K562 (cell line): Measurements from ENCODE around the gene HDHD5. TPM values are rescaled to one million over a fixed set of nuclear protein-coding genes. Genes with fewer than 3 reads are reported as not detected.

Source experiments
- ARID4B ChIP-seq: sonication (generic); formaldehyde crosslinking; IDR thresholded peaks from 2 replicates; pipeline ENCODE4 v1.8.0; 2022; ENCODE audit warnings: mild to moderate bottlenecking, missing genetic modification reagents
- BRD9 ChIP-seq: fragments of 450-650 bp; IDR thresholded peaks from 2 replicates; pipeline ENCODE4 v1.6.1; 2018; ENCODE audit warnings: low read depth; ENCODE audit not compliant: partially characterized antibody
- CBFA2T2 ChIP-seq: fragments of 450-650 bp; conservative IDR thresholded peaks from 2 replicates; pipeline ENCODE4 v1.6.1; 2017; ENCODE audit warnings: mild to moderate bottlenecking
- CTCF ChIP-seq, 3 experiments: IDR thresholded peaks in 2 of 3; conservative IDR thresholded peaks in 1 of 3; 2 replicates each; pipeline ENCODE4 v1.5.1; 2011 to 2012; ENCODE audit warnings: low read length in 3 of 3, mild to moderate bottlenecking in 3 of 3, control low read depth in 2 of 3, improper control_type of control experiment in 1 of 3, inconsistent platforms in 1 of 3, low read depth in 1 of 3, mixed read lengths in 1 of 3, moderate library complexity in 1 of 3; ENCODE audit not compliant: insufficient read depth in 2 of 3
- HDAC1 ChIP-seq, 2 experiments: fragments of 450-650 bp; IDR thresholded peaks; 2 replicates each; pipeline ENCODE4 v1.6.1; 2016 to 2017; ENCODE audit warnings: inconsistent platforms in 1 of 2, mild to moderate bottlenecking in 1 of 2, moderate library complexity in 1 of 2
- HDAC2 ChIP-seq: fragments of 450-650 bp; IDR thresholded peaks from 2 replicates; pipeline ENCODE4 v1.6.1; 2016; ENCODE audit warnings: mild to moderate bottlenecking
- MCM5 ChIP-seq: fragments of 450-650 bp; IDR thresholded peaks from 2 replicates; pipeline ENCODE4 v1.6.1; 2016; ENCODE audit warnings: low read depth
- POLR3A ChIP-seq: IDR thresholded peaks from 2 replicates; pipeline ENCODE4 v1.6.1; 2011; ENCODE audit warnings: borderline replicate concordance, mild to moderate bottlenecking, moderate library complexity; ENCODE audit not compliant: insufficient read length, insufficient read depth; ENCODE audit errors: extremely low read depth
- SP2 ChIP-seq: IDR thresholded peaks from 2 replicates; pipeline ENCODE4 v1.6.1; 2011; ENCODE audit warnings: mild to moderate bottlenecking, low read depth, low read length, moderate library complexity; ENCODE audit not compliant: poor library complexity, severe bottlenecking; ENCODE audit errors: extremely low read depth
- TFE3 ChIP-seq: fragments of 450-650 bp; formaldehyde crosslinking; IDR thresholded peaks from 2 replicates; pipeline ENCODE4 v1.4.0; 2020; ENCODE audit warnings: mild to moderate bottlenecking, mixed read lengths
- ZNF134 ChIP-seq: fragments of 250-450 bp; sonication (Bioruptor Pico); conservative IDR thresholded peaks from 2 replicates; pipeline ENCODE4 v1.4.0; 2020
- polyA plus RNA-seq, 8 experiments: library from polyadenylated mRNA; depleted of rRNA in 4 of 8; stranded (reverse) in 5 of 8; unstranded in 3 of 8; fragments of >200 nt; fragmentation: Nextera tagmentation in 2 of 8; fragmentation: Illumina TruSeq in 1 of 8; extraction: Ambion mirVana in 2 of 8; extraction: Trizol in 1 of 8; gene quantifications; 2 replicates each; pipeline versions ENCODE4 v1.2.1 to v1.2.3, GENCODE V29; 2011 to 2014; ENCODE audit warnings: inconsistent platforms in 1 of 8, missing spikeins in 1 of 8
- total RNA-seq, 7 experiments: library from RNA; depleted of rRNA in 6 of 7; stranded (reverse); fragments of >200 nt in 6 of 7; fragmentation: Illumina TruSeq in 2 of 7; extraction: Trizol in 2 of 7; gene quantifications; 2 replicates each; pipeline versions ENCODE4 v1.2.1 to v1.2.3, GENCODE V29; 2011 to 2021; ENCODE audit warnings: low replicate concordance in 1 of 7
- TF ChIP-seq, protein P1 (sequence below): fragments of 450-650 bp; formaldehyde crosslinking; IDR thresholded peaks from 2 replicates; pipeline ENCODE4 v1.4.0; 2020; ENCODE audit warnings: mild to moderate bottlenecking, moderate library complexity
- TF ChIP-seq, protein P2 (sequence below): IDR thresholded peaks from 2 replicates; pipeline ENCODE4 v1.6.1; 2011; ENCODE audit not compliant: insufficient read length; ENCODE audit errors: extremely low read depth

The HDHD5 gene
- total and polyA plus RNA-seq, 9 of the 15 experiments (the other 6 are each of a cell fraction or from before 2014, with no cell fraction given) = 1.6 to 36.6 (median 24.2) TPM

DNA sequence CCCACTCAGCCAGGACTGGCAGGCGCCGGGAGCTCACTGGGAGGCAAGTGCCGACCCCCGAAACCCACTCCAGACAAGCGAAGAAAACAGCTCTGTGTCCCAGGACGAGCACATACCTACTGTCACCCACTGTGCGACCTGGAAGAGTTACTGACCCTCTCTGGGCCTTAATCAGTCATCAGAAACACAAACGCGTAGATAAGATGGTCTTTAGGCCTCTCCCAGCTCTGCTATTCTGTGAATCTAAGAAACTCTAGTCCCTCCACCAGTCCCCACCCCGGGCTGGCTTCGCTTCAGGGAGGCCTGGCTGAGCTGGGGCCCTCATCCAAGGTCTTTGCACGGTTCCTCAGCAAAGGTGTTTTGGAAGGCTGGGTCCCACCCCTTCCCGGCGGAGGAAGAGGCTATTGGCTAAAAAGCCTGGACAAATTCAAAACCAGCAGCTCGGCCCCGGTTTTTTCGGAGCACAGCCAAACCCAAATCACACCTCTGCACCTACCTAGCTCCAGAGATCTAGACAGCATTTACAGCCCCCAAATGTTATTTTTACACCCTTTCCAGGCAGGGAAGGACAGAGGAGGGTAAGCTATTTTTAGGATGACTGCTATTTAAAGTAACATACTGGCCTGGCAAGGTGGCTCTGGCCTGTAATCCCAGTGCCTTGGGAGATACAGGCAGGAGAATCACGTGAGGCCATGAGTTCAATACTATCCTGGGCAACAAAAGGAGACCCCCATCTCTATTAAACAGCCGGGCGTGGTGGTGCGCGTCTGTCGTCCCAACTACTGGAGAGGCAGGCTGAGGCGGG, 13.2 kb upstream of the HDHD5 start (continued):
- TF ChIP-seq TFE3 (CRISPR knock-in tag) (no peak), CBFA2T2 (no peak), MCM5 (no peak), HDAC2 (peak; percentile 50), SP2 (no peak), POLR3A (no peak), ZNF134 (CRISPR knock-in tag) (no peak), CTCF (IDR thresholded peaks at IDR 0.05 in 2 of 3, conservative IDR thresholded peaks at IDR 0.05 in 1 of 3; ENCODE audit: insufficient read depth in 2 of 3, low read depth in 1 of 3, low read length in 3 of 3) (no peak), ARID4B (CRISPR knock-in tag) (no peak), HDAC1 (IDR thresholded peaks at IDR 0.05) (0 out of 4 replicates have a peak, but pooled peaks of 1 of the 2 experiments have one; percentile 10), BRD9 (peak; percentile 34)
- TF ChIP-seq, protein P1, sequence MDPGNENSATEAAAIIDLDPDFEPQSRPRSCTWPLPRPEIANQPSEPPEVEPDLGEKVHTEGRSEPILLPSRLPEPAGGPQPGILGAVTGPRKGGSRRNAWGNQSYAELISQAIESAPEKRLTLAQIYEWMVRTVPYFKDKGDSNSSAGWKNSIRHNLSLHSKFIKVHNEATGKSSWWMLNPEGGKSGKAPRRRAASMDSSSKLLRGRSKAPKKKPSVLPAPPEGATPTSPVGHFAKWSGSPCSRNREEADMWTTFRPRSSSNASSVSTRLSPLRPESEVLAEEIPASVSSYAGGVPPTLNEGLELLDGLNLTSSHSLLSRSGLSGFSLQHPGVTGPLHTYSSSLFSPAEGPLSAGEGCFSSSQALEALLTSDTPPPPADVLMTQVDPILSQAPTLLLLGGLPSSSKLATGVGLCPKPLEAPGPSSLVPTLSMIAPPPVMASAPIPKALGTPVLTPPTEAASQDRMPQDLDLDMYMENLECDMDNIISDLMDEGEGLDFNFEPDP (CRISPR knock-in tag) = no peak
- TF ChIP-seq, protein P2, sequence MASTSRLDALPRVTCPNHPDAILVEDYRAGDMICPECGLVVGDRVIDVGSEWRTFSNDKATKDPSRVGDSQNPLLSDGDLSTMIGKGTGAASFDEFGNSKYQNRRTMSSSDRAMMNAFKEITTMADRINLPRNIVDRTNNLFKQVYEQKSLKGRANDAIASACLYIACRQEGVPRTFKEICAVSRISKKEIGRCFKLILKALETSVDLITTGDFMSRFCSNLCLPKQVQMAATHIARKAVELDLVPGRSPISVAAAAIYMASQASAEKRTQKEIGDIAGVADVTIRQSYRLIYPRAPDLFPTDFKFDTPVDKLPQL = no peak
